Fibroblast of skin of abdomen (primary cell): Measurements from ENCODE around the gene DDHD1.
A peak's percentile ranks its signal among the peaks of the same experiment; 100 is the strongest.
"Not testable (repeated sequence)": the region's sequence is repeated elsewhere in the genome, so short reads cannot be mapped to it uniquely, and the experiment has no call there.

Experiments
- DNase-seq: peaks from one replicate; pipeline ENCODE4 v3.0.0-alpha.2; 2013

DDHD1 gene

DNA sequence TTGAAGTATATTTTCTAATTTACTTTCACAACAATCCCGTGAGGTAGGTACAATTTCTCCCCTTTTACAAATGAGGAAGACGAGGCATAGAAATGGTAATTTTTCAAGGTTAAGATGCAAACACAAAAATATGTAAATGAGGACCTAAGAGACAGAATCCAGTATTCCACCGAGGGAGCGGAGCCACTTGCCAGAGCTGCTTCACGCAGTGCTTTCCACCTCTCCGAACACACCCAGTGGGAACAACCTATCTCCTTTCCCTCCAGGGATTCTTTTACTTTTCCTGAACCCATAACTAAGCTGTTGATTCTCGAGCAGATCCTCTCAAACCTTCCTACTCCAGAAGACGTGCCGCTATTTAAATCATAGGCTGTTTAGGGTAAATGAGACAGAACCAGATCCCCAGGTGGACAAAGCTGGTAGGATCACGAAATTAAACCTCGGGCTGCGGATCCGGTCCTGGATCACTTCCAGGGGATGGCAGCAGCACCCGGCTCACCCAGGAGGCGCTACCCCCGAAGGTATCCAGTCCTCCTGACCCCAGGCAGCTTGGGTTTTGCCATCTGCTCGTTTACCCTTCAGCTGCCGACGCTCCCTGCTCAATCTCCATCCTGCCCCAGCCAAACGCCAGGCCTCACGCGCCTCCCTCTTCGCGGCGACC, 1.5 kb downstream of the DDHD1 start:
- peak; percentile 33 for DNase-seq

- no peak for DNase-seq
Measured at GRCh38 chr14:53149668-53150316, 3.3 kb downstream of the DDHD1 start.

- no peak for DNase-seq
Measured at GRCh38 chr14:53148671-53149070, 4.5 kb downstream of the DDHD1 start.

DNA sequence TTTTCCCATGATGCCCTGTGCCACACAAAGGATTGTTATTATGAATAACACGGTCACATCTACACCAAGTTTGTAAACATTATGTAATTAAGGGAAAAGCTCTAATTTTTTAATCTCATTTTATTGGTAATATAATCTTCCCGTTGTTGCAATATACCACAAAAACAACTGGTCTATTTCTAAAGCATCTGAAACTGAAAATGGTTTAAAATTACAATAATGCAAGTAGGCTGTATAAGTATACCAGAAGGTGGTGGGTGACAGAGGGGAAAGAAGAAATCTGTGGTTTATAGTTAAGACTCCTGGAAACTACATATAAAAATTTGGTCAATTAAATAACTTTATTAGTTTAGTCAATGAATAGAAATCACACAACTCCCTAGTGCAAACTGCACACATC, 5.2 kb downstream of the DDHD1 start:
- DNase-seq: no peak

DNA sequence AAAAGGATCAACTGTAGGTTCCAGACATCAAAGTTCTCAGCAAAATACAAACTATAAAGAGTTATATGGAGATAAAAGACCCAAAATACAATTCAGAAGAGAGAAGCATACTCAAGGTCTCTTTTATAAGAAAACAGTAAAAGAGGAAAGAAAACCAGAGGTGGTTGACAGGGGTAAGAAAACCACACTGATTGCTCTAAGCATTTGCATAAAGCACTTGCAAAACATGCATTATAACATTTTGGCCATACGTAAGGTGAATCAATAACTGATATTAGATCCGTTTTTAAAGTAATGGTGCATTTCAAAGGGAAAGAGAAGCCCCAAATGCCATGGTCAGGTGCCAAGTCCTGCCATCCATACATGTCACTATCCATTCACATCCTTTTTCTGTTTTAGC, 5.9 kb downstream of the DDHD1 start:
- no peak for DNase-seq

- no peak for DNase-seq
Measured at GRCh38 chr14:53146739-53147138, 6.4 kb downstream of the DDHD1 start.

- DNase-seq: no peak
Measured at GRCh38 chr14:53144244-53144643, 8.9 kb downstream of the DDHD1 start.

DNA sequence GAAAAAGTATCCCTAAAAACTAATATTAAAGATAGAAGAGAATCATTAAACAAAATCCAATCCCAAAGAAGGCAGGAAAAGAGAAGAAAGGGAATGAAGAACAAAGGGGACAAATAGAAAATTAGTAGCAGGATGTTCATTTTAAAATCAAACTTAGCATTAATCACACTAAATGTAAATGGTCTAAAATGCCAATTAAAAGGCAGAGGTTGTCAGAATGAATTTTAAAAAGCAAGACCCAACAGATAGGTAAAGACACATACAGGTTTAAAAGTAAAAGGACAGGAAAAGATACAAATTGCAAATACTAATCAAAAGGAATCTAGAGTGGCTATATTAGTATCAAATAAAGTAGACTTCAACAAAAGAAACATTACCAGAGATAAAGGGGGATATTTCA, 12.5 kb downstream of the DDHD1 start:
- DNase-seq: no peak

DNA sequence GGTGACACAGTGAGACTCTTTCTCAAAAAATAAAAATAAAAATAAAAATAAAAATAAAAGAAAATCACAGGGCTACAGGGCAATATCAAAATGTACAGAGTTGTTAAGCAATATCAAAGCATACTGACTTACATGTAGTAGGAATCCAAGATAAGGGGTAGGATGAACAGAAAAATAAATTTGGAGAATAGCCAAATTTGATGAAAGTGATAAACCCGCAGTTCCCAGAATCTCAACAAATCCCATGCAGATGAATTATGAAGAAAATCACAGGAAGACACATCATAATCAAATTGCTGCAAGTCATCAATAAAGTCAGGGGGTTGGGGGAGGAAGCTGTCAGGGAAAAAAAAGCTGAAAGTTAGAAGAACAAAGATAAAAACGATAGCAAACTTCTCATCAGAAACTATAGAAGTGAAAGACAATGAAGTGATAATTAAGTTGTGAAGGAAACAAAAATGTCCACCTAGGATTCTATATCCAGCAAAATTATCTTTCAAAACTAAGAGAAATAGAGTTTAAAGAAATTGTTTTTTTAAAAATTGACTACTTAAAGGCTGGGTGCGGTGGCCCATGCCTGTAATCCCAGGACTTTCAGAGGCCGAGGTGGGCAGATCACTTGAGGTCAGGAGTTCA, 15.4 kb downstream of the DDHD1 start:
- DNase-seq: no peak

- DNase-seq: peak; percentile 43
Measured at GRCh38 chr14:53130491-53130890, 22.6 kb downstream of the DDHD1 start.

DNA sequence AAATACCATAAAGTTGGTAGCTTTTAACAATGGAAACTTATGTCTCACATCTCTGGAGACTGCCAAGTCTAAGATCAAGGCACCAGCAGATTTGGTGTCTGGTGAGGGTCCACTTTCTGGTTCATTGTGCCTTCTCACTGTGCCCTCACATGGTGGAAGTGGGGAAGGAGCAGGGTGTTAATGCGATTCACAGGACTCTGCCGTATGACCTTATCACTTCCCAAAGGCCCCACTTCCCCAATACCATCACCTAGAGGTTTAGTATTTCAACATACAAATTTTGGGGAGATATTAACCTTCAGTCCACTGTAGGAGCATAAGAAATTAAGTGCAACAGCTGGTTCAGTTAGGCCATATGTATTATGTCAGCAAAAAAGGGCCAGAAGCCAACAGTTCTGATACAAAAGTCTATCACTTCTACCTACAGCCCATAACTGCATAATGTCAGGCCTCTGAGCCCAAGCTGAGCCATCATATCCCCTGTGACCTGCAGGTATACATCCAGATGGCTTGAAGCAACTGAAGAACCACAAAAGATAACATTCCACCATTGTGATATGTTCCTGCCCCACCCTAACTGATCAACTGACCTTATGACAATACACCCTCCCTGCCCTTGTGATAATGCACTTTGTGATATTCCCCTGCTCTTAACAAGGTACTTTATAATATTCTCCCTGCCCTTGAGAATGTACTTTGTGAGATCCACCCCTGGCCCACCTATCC, 24.7 kb downstream of the DDHD1 start:
- DNase-seq: no peak

DNA sequence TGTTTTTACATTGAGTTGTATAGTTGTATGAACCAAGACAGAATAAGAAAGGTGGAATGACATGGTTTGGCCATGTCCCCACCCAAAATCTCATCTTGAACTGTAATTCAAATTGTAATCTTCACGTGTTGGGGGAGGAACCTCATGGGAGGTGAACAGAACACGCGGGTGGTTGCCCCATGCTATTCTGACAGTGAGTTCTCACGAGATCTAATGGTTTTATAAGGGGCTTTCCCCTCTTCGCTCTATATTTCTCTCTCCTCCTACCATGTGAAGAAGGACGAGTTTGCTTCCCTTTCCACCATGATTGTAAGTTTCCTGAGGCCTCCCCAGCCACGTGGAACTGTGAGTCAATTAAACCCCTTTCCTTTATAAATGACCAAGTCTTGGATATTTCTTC, 25.3 kb downstream of the DDHD1 start:
- no peak for DNase-seq

DNA sequence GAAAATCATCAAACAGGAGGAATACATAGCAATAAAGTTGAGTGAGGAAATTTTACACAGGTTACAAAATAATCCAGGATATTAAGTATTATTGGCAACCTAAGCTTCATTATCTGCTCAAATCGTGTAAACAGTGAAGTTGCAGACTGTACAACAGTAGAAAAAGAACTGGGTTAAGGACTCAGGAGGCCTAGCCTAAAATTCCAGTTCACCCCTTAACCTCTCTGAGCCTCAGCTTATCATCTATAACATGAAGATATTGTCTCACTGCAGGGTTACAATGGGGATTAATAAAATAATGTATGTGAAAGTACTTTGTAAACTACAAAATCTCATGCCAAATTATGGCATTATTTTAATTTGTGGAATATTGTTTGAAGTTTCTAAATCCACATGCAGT, 26.0 kb downstream of the DDHD1 start:
- no peak for DNase-seq

- no peak for DNase-seq
Measured at GRCh38 chr14:53126731-53127130, 26.4 kb downstream of the DDHD1 start.

- DNase-seq: no peak
Measured at GRCh38 chr14:53124786-53125185, 28.3 kb downstream of the DDHD1 start.

DNA sequence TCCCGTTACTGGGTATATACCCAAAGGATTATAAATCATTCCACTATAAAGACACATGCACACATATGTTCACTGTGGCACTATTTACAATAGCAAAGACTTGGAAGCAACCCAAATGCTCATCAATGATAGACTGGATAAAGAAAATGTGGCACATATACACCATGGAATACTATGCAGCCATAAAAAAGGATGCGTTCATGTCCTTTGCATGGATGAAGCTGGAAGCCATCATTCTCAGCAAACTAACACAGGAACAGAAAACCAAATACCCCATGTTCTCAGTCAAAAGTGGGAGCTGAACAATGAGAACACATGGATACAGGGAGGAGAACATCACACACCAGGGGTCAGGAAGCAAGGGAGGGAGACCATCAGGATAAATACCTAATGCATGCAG, 31.7 kb downstream of the DDHD1 start:
- DNase-seq: not testable (repeated sequence)

- not testable (repeated sequence) for DNase-seq
Measured at GRCh38 chr14:53117479-53117878, 35.6 kb downstream of the DDHD1 start.

GRCh38 chr14:53113989-53114388, 39.1 kb downstream of the DDHD1 start:
- no peak for DNase-seq

DNA sequence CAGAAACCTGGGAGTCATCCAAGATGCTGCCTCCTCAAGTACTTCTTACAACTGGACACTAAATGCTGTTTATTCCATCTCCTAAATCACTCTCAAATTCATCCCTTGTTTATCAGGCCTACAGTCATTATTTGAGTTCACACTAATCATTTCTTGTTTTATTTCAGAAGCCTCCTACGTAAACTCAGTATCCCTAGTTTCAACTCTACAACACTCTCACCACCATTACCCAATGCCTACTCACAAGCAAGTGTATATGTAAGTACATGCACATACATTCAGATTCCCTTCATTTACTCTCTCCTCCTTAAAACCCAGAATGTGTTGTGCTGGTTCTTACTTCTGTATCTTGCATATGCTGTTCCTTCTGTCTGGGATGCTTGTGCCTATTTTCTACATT, 43.0 kb downstream of the DDHD1 start:
- DNase-seq: no peak

DNA sequence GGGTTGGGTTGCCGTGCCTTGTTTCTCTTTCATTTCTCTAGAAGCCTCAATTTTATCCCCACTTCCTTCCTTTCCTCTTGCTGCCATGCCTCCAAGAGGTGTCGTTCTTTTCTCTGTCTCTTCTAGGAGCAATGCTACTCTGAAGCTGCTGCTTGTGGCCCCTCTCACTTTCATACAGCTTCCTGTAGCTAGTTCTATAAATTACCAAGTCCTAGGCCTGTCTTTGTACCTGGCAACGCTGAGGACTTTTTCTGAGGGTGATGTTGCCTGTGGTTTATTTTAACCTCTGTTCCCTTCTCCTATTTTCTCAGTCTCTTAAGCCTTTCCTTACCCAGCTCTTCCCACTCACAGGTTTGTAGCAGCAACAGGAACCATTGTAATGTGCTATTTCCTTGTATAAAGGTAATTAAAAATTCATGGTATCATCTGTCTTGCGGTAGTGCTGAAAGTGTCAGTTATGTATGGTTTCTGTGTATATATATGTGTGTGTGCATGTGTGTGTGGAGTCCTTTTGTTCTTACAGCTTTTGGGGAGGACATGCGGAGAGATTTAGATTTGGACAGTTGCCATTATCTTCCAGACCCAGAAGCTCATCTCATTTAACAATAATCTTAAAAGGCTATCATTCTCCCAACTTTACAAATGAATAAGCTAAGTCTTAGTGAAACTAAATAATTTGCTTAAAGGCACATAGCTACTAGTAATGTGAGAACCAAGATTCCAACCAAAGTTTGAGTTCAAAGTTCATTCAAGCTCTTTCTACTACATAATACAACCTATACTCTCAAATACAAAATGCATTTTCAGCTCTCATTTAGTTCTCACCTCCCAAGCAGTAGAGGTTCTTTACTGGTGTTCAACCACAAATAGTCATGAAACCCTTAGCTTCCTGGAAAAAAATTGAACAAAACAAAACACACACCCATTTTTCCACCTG, 43.8 kb downstream of the DDHD1 start:
- peak; percentile 33 for DNase-seq

DNA sequence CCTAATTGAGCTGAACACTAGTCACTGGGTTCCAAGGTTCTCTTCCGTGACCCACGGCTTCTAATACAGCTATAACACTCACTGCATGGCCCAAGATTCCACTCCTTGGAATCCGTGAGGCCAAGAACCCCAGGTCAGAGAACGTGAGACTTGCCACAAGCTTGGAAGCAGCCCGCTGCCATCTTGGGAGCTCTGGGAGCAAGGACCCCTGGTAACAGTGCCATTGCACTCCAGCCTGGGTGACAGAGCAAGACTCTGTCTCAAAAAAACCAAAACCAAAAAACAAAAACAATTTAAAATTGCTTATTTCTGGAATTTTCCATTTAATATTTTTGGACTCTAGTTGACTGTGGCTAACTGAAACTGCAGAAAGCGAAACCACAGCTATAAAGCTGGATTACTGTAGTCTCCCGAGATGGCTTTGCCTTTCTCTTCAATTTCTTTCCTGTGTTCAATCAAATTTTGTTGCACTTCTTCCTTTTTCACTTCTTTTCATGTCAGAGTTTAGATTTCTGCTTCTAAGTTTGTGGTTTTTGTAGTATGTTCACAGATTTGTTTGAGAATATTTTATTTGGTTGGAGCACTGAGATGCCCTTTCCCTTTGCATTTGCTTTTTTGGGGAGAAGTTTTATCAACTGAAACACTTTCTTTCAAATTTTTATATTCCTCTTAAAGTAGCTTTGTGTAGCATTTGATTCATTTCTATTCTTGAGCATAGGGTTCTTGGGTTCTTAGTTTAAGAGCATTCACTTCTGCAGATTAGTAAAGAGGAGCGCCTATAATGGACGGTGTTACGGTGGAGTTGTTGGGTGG, 44.6 kb downstream of the DDHD1 start:
- DNase-seq: peak; percentile 2
